ENCODE results near the gene SEC24C. TPM values are rescaled to one million over a fixed set of nuclear protein-coding genes. Genes with fewer than 3 reads are reported as not detected.
"Not testable (repeated sequence)": the region's sequence is repeated elsewhere in the genome, so short reads cannot be mapped to it uniquely, and the experiment has no call there.

SEC24C gene
- total and polyA plus RNA-seq, 2 of the 4 experiments (the other 2 are of a cell fraction): 74.2 to 88.9 TPM

- H3K4me2 ChIP-seq (ENCODE audit: low read depth, low read length); H4K5ac ChIP-seq (ENCODE audit: low read depth, low read length); H2BK5ac ChIP-seq (ENCODE audit: low read depth, low read length, poor library complexity, severe bottlenecking); H4K20me1 ChIP-seq (ENCODE audit: insufficient read depth, low read length); H3K18ac ChIP-seq (ENCODE audit: low read depth, low read length); H3K4me3 ChIP-seq (ENCODE audit: insufficient read depth, low read depth, low read length); BruUV-seq (replicated peaks); CTCF ChIA-PET; H4K8ac ChIP-seq (ENCODE audit: low read depth in 2 of 2, low read length in 2 of 2); H2BK15ac ChIP-seq (ENCODE audit: low read depth, low read length); H3K56ac ChIP-seq (ENCODE audit: extremely low read depth, insufficient read depth, low read length); H3K27ac ChIP-seq (ENCODE audit: insufficient read depth, low read length); H2BK20ac ChIP-seq (ENCODE audit: low read depth, low read length); in situ Hi-C loops (cut with MboI; ENCODE audit: low sequenced_read_pairs); intact Hi-C loops (cut with micrococcal nuclease); H3K4me1 ChIP-seq (ENCODE audit: control insufficient read depth, insufficient read depth, low read length); H3K27me3 ChIP-seq (ENCODE audit: control insufficient read depth, insufficient read depth, low read length); H2AFZ ChIP-seq (replicated peaks; ENCODE audit: low read length, poor library complexity); H3K9ac ChIP-seq (ENCODE audit: low read depth, low read length); H3K9me3 ChIP-seq (ENCODE audit: control insufficient read depth, insufficient read depth, low read length); H2AK5ac ChIP-seq (ENCODE audit: low read depth, low read length); H3K14ac ChIP-seq (replicated peaks; ENCODE audit: low read depth, low read length); H3K9me1 ChIP-seq (ENCODE audit: insufficient read depth, low read length); dilution Hi-C loops (cut with HindIII; ENCODE audit: low sequenced_read_pairs, unreplicated experiment); DNase-seq; H3K79me1 ChIP-seq (ENCODE audit: low read depth in 1 of 2, low read length in 2 of 2); ATAC-seq (ENCODE audit: low read depth); H3K4ac ChIP-seq (ENCODE audit: low read depth, low read length); H3K23ac ChIP-seq (ENCODE audit: low read depth, low read length); H4K91ac ChIP-seq (ENCODE audit: insufficient read depth, low read depth, low read length); H2BK120ac ChIP-seq (ENCODE audit: low read depth, low read length); POLR2A ChIA-PET (ENCODE audit: unreplicated experiment); H2AK9ac ChIP-seq (replicated peaks; ENCODE audit: low read depth, low read length, poor library complexity): not testable (repeated sequence)
- peaks cover 20% of the 10 kb centered on the region for H3K36me3 ChIP-seq (ENCODE audit: control insufficient read depth, insufficient read depth, low read length)
- WGBS, 2 experiments (ENCODE audit: extremely low coverage in 2 of 2, insufficient read length in 1 of 2): no CpG with 5 or more reads among the region's 3 CpGs
Measured at GRCh38 chr10:73714483-73714882, 29.7 kb upstream of the SEC24C start.

DNA sequence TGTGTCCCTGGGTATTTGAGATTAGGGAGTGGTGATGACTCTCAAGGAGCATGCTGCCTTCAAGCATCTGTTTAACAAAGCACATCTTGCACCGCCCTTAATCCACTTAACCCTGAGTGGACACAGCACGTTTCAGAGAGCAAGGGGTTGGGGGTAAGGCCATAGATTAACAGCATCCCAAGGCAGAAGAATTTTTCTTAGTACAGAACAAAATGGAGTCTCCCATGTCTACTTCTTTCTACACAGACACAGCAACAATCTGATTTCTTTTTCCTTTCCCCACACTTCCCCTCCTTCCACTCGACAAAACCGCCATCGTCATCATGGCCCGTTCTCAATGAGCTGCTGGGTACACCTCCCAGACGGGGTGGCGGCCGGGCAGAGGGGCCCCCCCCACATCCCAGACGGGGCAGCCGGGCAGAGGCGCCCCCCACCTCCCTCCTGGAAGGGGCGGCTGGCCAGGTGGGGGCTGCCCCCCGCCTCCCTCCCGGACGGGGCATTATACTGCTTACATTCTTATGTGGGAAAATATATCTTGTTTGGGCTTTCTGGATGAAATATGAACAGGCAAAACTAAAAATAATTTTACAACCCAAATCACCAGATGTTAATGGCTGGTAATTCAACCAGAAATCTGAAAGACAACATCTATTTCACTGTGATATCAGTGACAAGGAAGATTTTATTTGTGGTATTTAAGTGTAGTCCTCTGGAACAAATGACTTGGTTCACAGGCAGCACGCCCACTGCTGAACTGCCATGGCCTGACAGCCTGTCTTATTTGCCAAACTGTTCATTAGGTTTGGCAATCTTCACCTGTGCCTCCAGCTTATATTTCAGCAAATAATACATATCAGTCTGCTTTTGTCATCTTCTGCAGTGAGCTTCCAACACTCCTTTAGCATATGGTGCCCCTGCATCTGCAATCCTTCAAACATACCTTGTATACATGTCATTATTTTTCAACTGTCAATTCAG, 28.7 kb upstream of the SEC24C start:
- H3K4me3 ChIP-seq (ENCODE audit: insufficient read depth, low read depth, low read length); H2BK15ac ChIP-seq (ENCODE audit: low read depth, low read length); H2AK5ac ChIP-seq (ENCODE audit: low read depth, low read length); H4K91ac ChIP-seq (ENCODE audit: insufficient read depth, low read depth, low read length); H2BK120ac ChIP-seq (ENCODE audit: low read depth, low read length); H3K4ac ChIP-seq (ENCODE audit: low read depth, low read length); H3K27me3 ChIP-seq (ENCODE audit: control insufficient read depth, insufficient read depth, low read length); H3K4me1 ChIP-seq (ENCODE audit: control insufficient read depth, insufficient read depth, low read length); H3K56ac ChIP-seq (ENCODE audit: extremely low read depth, insufficient read depth, low read length); H3K9me3 ChIP-seq (ENCODE audit: control insufficient read depth, insufficient read depth, low read length); BruUV-seq (replicated peaks); POLR2A ChIA-PET (ENCODE audit: unreplicated experiment); H3K23ac ChIP-seq (ENCODE audit: low read depth, low read length); H2BK20ac ChIP-seq (ENCODE audit: low read depth, low read length); H4K5ac ChIP-seq (ENCODE audit: low read depth, low read length); CTCF ChIA-PET; H4K8ac ChIP-seq (ENCODE audit: low read depth in 2 of 2, low read length in 2 of 2); DNase-seq; H4K20me1 ChIP-seq (ENCODE audit: insufficient read depth, low read length); H3K4me2 ChIP-seq (ENCODE audit: low read depth, low read length); H3K9ac ChIP-seq (ENCODE audit: low read depth, low read length); H3K18ac ChIP-seq (ENCODE audit: low read depth, low read length); in situ Hi-C loops (cut with MboI; ENCODE audit: low sequenced_read_pairs); H2AK9ac ChIP-seq (replicated peaks; ENCODE audit: low read depth, low read length, poor library complexity); dilution Hi-C loops (cut with HindIII; ENCODE audit: low sequenced_read_pairs, unreplicated experiment); intact Hi-C loops (cut with micrococcal nuclease); H2AFZ ChIP-seq (replicated peaks; ENCODE audit: low read length, poor library complexity); H3K9me1 ChIP-seq (ENCODE audit: insufficient read depth, low read length); ATAC-seq (ENCODE audit: low read depth); H2BK5ac ChIP-seq (ENCODE audit: low read depth, low read length, poor library complexity, severe bottlenecking); H3K14ac ChIP-seq (replicated peaks; ENCODE audit: low read depth, low read length); H3K27ac ChIP-seq (ENCODE audit: insufficient read depth, low read length): not testable (repeated sequence)
- 100% methylated on average over 1 of the region's 17 CpGs; no CpG with 5 or more reads in 1 of the 2 experiments for WGBS, 2 experiments (ENCODE audit: extremely low coverage in 2 of 2, insufficient read length in 1 of 2)
- Histone ChIP-seq H3K79me1 (ENCODE audit: low read depth in 1 of 2, low read length in 2 of 2) (peaks cover 6 to 12% of the 10 kb centered on the region in 2 experiments; a peak in 3 of 4 replicates), H3K36me3 (ENCODE audit: control insufficient read depth, insufficient read depth, low read length) (peaks cover 20% of the 10 kb centered on the region)

Data from IMR-90 (cell line).